DND-41 (cell line): Measurements from ENCODE around the gene ARHGAP15.

ENCODE experiments used
- ATAC-seq: fragments of 200-7000 bp; cut with Tn5 transposase; 3 replicates; pipeline ENCODE4 v1.9.1; 2021; ENCODE audit warnings: low read depth; ENCODE audit not compliant: insufficient read depth
- DNase-seq: peaks from one replicate; pipeline ENCODE4 v3.0.0-alpha.2; 2020
- H2AFZ ChIP-seq: 2 replicates; pipeline ENCODE4 v1.6.0; 2012; ENCODE audit warnings: low read depth, low read length
- H3K27ac ChIP-seq: 2 replicates; pipeline ENCODE4 v1.5.1; 2012; ENCODE audit warnings: low read length, inconsistent platforms
- H3K27me3 ChIP-seq: fragments of 200-600 bp; sonication (generic); 2 replicates; pipeline ENCODE4 v1.6.0; 2012; ENCODE audit warnings: low read length, mild to moderate bottlenecking, inconsistent platforms; ENCODE audit not compliant: insufficient read depth, poor library complexity
- H3K36me3 ChIP-seq: 2 replicates; pipeline ENCODE4 v1.5.1; 2012; ENCODE audit warnings: low read length, inconsistent platforms; ENCODE audit not compliant: insufficient read depth
- H3K4me1 ChIP-seq: 2 replicates; pipeline ENCODE4 v1.5.1; 2012; ENCODE audit warnings: mild to moderate bottlenecking, low read length; ENCODE audit not compliant: insufficient read depth
- H3K4me2 ChIP-seq: 2 replicates; pipeline ENCODE4 v1.6.0; 2012; ENCODE audit warnings: mild to moderate bottlenecking, moderate library complexity, low read length, inconsistent platforms; ENCODE audit not compliant: insufficient read depth
- H3K4me3 ChIP-seq, 2 experiments: fragments of 200-600 bp in 1 of 2; shearing (Covaris generic) in 1 of 2; 2 replicates each; pipeline ENCODE4 v1.5.1; 2012 to 2016; ENCODE audit warnings: inconsistent platforms in 2 of 2, low read length in 2 of 2, mild to moderate bottlenecking in 2 of 2, low read depth in 1 of 2, moderate library complexity in 1 of 2
- H3K79me2 ChIP-seq: 2 replicates; pipeline ENCODE4 v1.6.0; 2012; ENCODE audit warnings: low read length, inconsistent platforms; ENCODE audit not compliant: insufficient read depth
- H3K9ac ChIP-seq: 2 replicates; pipeline ENCODE4 v1.6.0; 2012; ENCODE audit warnings: low read depth, mild to moderate bottlenecking, inconsistent platforms, low read length, moderate library complexity
- H3K9me3 ChIP-seq: 2 replicates; pipeline ENCODE4 v1.5.1; 2012; ENCODE audit warnings: low read length, moderate library complexity, mild to moderate bottlenecking, inconsistent platforms; ENCODE audit not compliant: insufficient read depth, severe bottlenecking
- H4K20me1 ChIP-seq: 2 replicates; pipeline ENCODE4 v1.6.0; 2012; ENCODE audit warnings: low read length; ENCODE audit not compliant: insufficient read depth
- EZH2 ChIP-seq: IDR thresholded peaks from 3 replicates; pipeline ENCODE4 v1.6.1; 2012; ENCODE audit warnings: borderline replicate concordance, low read depth, mild to moderate bottlenecking, moderate library complexity, low read length, inconsistent platforms; ENCODE audit not compliant: severe bottlenecking
- TF ChIP-seq, protein P1 (sequence below): IDR thresholded peaks from 2 replicates; pipeline ENCODE4 v1.5.1; 2012; ENCODE audit warnings: borderline replicate concordance, low read length, moderate library complexity, mild to moderate bottlenecking; ENCODE audit not compliant: poor library complexity, severe bottlenecking; ENCODE audit errors: extremely low read depth

The ARHGAP15 gene

DNA sequence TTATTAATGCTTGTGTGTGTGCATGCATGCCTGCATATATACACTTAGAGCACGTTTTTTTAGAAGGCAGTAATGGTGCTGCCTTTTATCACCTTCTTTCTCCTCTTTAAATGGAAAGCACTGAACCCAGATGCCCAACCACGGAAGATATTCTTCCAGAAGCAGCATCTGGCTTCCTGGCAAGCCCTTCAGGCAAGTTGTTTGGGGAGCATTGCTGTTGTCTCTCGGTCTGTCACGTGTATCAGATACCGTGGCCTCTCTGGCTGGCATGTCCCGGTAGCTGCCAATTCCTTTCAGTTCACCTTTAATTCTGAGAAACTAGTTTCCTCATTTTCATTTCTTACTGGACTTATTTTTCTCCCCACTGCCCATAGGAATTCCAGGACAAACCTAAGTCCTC is 587.8 kb downstream of the ARHGAP15 start:
- ATAC-seq (no peak), DNase-seq (no peak)
- no peaks in the 10 kb centered on the region for H3K4me1 ChIP-seq
- H3K4me3 ChIP-seq: no peak overlapping the region
- H3K9me3 ChIP-seq: no peaks in the 10 kb centered on the region
- H2AFZ ChIP-seq: no peak overlapping the region
- H3K27ac ChIP-seq: no peak overlapping the region
- TF ChIP-seq, protein P1, sequence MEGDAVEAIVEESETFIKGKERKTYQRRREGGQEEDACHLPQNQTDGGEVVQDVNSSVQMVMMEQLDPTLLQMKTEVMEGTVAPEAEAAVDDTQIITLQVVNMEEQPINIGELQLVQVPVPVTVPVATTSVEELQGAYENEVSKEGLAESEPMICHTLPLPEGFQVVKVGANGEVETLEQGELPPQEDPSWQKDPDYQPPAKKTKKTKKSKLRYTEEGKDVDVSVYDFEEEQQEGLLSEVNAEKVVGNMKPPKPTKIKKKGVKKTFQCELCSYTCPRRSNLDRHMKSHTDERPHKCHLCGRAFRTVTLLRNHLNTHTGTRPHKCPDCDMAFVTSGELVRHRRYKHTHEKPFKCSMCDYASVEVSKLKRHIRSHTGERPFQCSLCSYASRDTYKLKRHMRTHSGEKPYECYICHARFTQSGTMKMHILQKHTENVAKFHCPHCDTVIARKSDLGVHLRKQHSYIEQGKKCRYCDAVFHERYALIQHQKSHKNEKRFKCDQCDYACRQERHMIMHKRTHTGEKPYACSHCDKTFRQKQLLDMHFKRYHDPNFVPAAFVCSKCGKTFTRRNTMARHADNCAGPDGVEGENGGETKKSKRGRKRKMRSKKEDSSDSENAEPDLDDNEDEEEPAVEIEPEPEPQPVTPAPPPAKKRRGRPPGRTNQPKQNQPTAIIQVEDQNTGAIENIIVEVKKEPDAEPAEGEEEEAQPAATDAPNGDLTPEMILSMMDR: no peak
- TF ChIP-seq EZH2: no peak
- no peak overlapping the region for H3K4me2 ChIP-seq
- no peak overlapping the region for H3K9ac ChIP-seq
- no peaks in the 10 kb centered on the region for H3K27me3 ChIP-seq
- peaks cover 38% of the 10 kb centered on the region for H3K36me3 ChIP-seq
- H4K20me1 ChIP-seq: no peaks in the 10 kb centered on the region
- H3K79me2 ChIP-seq: no peaks in the 10 kb centered on the region

DNA sequence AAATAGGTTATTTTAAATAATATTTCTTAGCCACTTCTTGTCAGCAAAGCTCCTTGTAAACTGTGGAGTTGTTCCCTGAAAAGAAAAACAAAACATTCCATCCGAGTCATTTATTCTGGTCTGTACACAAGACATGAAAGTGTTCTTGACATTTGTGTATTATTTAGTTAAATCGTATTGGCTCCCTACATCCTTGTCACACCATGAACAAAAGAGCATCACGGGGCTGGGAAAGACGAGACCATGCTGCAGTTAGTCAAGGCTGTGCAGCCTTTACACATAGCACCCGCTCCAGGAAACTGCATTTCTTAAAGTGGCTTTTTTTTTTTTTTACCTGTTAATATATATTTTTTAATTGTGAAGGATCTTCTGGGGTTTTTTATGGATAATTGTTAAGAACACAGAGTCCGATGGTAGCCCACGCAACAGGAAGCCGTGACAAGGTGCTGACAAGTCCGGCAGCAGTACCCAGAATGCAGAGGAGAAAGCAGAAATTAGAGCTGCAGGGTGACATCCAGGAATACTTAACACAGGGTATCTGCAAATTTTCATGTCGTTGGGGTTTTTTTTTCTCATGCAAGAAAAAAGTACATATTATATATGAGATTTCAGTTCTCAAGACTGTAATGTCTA is 588.4 kb downstream of the ARHGAP15 start:
- Histone ChIP-seq H2AFZ (no peak overlapping the region), H3K9ac (no peak overlapping the region), H3K36me3 (peaks cover 32% of the 10 kb centered on the region), H3K79me2 (no peaks in the 10 kb centered on the region), H3K4me2 (no peak overlapping the region), H3K27me3 (no peaks in the 10 kb centered on the region), H3K4me1 (no peaks in the 10 kb centered on the region), H4K20me1 (no peaks in the 10 kb centered on the region), H3K9me3 (no peaks in the 10 kb centered on the region), H3K27ac (no peak overlapping the region), H3K4me3 (no peak overlapping the region)
- no peak for TF ChIP-seq EZH2
- TF ChIP-seq, protein P1: no peak
- ATAC-seq (no peak), DNase-seq (no peak)

DNA sequence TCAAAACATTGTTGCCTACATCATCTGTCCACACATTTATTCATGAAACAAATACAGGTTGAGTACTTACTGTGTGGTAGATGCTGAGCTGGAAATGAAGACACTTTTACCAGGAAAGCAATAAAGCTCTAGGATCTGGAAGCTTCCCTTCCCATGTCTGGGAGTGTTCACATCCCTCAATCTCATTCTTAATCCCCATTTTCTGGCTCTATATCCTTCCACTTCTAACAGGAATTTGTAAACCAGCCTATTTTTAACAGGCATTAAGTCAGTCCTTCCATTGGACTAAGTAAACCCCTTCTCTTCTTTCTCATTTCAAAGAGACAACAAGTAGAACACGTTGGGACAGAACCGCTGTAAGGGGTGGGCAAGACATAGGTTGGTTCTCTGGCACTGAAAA is 589.5 kb downstream of the ARHGAP15 start:
- DNase-seq (no peak), ATAC-seq (no peak)

More for the DNA sequence above, 589.5 kb downstream of the ARHGAP15 start:
- Histone ChIP-seq H3K4me2 (no peak overlapping the region), H4K20me1 (no peaks in the 10 kb centered on the region), H3K9me3 (no peaks in the 10 kb centered on the region), H2AFZ (no peak overlapping the region), H3K27me3 (no peaks in the 10 kb centered on the region), H3K4me1 (no peaks in the 10 kb centered on the region), H3K27ac (no peak overlapping the region), H3K9ac (no peak overlapping the region), H3K36me3 (peaks cover 33% of the 10 kb centered on the region), H3K4me3 (no peak overlapping the region), H3K79me2 (no peaks in the 10 kb centered on the region)
- TF ChIP-seq, protein P1: no peak
- TF ChIP-seq EZH2: no peak
